HFF-Myc (cell line): ENCODE data around the gene SH3PXD2A.
A peak's percentile ranks its signal among the peaks of the same experiment; 100 is the strongest.

Source experiments
- DNase-seq: peaks from one replicate; pipeline ENCODE4 v3.0.0-alpha.2; 2011; ENCODE audit warnings: low read depth; ENCODE audit errors: extremely low read depth
- H3K4me3 ChIP-seq: replicated peaks from 2 replicates; pipeline ENCODE4 v1.5.1; 2011; ENCODE audit warnings: low read depth, mild to moderate bottlenecking, control low read depth, low read length
- TF ChIP-seq, protein P1 (sequence below): IDR thresholded peaks from 2 replicates; pipeline ENCODE4 v1.5.1; 2012; ENCODE audit warnings: mild to moderate bottlenecking, low read depth, low read length, control low read depth; ENCODE audit errors: missing control alignments

SH3PXD2A gene

DNA sequence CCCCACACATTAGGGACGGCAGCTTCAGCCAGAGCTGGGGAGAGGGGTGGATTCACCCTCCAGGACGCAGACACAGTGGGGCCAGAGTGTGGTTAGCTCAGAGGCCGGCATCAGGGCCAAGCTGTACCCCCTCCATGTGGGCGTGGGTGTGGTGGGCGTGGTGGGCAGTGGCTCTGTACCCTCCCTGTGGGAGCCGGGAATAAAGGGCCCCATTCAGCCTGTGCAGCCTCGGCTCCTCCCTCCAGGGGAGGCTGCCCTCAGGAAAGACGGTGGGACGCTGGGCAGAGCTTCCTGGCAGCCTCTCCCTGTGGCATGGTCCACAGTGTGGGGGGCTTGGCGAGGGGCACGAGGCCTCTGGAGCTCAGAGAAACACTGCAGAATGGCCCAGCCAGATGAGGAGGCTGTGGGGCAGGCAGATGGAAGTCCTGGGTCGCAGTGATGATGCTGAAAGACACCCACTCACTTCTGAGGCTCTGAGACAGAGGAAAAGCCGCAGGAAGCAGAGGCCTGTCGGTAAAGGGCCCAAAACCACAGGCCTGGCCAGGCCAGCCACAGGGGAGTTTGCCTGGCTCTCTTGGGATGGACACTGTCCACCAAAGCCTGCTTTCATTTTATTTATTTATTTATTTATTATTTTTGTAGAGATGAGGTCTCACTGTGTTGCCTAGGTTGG lies 108.0 kb downstream of the SH3PXD2A start:
- no peak for DNase-seq
- TF ChIP-seq, protein P1, sequence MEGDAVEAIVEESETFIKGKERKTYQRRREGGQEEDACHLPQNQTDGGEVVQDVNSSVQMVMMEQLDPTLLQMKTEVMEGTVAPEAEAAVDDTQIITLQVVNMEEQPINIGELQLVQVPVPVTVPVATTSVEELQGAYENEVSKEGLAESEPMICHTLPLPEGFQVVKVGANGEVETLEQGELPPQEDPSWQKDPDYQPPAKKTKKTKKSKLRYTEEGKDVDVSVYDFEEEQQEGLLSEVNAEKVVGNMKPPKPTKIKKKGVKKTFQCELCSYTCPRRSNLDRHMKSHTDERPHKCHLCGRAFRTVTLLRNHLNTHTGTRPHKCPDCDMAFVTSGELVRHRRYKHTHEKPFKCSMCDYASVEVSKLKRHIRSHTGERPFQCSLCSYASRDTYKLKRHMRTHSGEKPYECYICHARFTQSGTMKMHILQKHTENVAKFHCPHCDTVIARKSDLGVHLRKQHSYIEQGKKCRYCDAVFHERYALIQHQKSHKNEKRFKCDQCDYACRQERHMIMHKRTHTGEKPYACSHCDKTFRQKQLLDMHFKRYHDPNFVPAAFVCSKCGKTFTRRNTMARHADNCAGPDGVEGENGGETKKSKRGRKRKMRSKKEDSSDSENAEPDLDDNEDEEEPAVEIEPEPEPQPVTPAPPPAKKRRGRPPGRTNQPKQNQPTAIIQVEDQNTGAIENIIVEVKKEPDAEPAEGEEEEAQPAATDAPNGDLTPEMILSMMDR, result no peak
- H3K4me3 ChIP-seq, result no peak overlapping the region

DNA sequence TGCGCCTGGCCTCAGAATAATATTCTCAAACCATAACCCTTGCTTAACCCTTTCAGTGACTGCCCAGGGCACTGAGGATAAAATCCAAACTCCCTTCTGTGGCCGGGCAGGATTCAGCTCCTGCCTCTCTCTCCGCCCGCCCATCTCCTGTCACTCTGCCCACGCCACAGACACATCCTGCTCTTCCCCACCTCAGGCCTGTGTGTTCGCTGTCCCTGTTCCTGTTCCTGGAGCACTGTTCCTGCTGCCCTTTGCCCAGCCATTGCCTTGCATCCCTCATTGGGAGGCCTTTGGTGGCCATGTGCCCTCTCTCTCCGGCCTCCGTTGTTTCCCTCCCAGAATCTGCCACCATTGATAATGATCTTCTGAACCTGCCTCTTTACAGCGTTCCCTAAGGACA lies 108.8 kb downstream of the SH3PXD2A start:
- no peak overlapping the region for H3K4me3 ChIP-seq
- DNase-seq, result no peak
- TF ChIP-seq, protein P1, result no peak

DNA sequence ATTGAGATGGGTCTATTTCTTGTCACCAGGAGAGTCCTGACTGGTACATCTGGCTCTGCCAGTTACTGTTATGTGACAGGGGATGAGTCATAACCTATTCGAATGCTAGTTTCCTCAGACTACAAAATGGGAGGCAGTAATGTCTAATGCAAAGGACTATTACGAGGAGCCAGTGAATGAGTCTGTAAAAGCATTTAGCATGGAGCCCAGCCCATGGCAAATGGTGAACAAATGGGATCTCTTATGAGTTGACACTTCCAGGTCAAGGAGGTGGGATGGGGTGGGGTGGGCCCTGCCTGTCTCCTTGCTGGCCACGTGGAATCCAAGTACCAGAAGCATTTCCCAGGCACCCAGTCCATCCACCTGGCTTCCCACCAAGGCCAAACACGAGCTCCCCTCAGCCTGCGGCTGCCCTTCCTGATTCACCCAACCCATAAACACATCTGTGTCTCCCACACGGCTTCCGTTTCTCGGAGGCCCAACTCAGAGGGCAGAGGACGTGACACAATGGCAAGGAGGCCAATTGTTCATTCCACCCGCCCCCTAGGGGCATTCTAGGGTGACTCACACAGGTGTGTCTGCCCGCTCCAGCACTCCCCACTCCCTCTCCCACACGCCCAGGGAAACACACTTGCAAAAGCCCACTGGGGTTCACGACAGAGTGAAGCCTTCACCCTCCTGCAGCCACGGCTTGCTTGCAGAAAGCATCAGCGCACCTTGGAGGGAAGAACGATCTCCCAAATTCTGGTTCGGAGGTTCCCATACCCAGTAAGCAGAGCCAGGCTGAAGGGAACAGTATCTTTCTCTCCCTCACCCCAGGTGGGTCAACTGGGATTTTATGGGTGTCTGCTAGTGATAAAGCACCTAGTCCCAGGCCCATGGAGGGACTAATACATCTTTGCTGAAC lies 109.8 kb downstream of the SH3PXD2A start:
- TF ChIP-seq, protein P1, result no peak
- no peak for DNase-seq
- H3K4me3 ChIP-seq, result no peak overlapping the region

DNA sequence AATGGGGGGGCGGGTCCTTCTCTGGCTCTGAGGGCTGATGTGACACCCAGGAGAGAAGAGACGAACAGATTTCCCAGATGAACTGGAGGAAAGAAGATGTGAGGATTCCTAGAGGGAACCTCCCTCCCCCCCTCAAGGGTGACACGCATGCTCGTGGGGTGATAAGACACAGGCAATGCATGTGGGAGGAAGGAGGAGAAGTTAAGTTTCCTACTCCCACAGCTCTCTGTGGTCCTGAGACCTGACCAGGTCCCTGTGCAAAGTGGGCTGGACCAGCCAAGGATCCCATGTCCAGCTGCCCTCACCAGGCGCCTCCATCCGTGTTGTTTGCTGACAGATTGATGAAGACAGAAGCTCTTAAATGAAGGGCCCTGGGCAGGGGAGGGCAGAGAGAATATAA lies 112.6 kb downstream of the SH3PXD2A start:
- H3K4me3 ChIP-seq, result no peak overlapping the region
- TF ChIP-seq, protein P1, result no peak
- no peak for DNase-seq

DNA sequence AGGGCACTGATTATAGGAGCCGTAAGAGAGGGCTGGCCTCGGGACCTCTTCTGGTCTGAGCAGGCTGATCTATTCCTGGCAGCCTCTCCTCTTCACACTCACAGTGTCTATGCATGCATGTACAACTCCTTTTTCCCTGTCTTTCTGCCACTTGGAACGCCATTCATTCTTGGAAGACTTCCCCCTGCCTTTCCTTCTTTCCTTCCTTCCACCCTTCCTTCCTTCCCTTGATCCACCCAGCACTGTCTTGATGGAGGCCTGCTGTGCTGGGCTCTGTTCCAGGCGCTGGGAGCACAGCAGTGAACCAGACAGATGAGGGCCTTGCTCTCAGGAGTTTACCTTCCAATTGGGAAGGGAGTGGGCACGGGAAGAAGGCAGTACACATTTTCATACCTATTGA lies 114.8 kb downstream of the SH3PXD2A start:
- no peak for DNase-seq
- TF ChIP-seq, protein P1, result no peak
- no peak overlapping the region for H3K4me3 ChIP-seq

DNA sequence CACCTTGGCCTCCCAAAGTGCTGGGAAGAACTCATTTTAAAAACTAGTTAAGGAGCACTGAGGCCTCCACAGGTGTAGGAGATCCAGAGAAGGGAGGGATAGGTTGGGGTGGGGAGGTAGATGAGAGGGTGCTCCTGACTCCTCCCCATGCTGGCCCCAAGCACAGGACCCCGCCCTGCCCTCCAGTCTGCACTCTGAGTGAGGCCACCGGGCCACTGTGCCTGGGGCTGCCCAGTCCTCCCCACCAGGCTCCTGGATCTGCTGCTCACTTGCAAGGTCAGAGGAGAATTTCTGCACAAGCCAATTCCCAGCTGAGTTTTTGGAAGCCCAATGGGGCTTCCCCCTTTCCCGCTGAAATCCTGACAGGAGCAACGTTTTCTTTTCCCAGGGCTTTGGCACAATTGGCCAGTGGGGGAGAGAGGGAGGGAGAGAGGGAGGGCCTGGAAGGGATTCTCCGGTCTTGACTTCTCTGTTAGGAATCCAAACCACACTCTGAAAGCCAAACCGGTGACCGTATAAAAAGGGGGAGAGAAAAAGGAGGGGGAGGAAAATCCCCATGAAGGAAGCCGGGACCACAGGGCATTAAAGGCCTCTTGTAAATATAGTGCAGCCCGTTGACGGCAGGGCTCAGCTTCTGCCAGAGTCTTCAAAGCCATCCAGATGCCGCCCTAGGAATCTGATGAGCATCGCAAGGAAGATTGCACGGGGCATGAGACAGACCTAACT lies 116.2 kb downstream of the SH3PXD2A start:
- peak; percentile 73 for DNase-seq
- no peak overlapping the region for H3K4me3 ChIP-seq
- TF ChIP-seq, protein P1, result no peak
